HT-29 (cell line): ENCODE data around the gene RFT1. TPM values are rescaled to one million over a fixed set of nuclear protein-coding genes. Genes with fewer than 3 reads are reported as not detected.

Experiments
- DNase-seq: peaks from one replicate; pipeline ENCODE4 v3.0.0-alpha.2; 2015; ENCODE audit warnings: low spot score
- total RNA-seq: library from RNA; depleted of rRNA; stranded (reverse); fragments of >200 nt; shearing (Covaris generic); gene quantifications from 2 replicates; pipeline ENCODE4 v1.2.3, GENCODE V29; 2014; rRNA removed

The RFT1 gene, protein sequence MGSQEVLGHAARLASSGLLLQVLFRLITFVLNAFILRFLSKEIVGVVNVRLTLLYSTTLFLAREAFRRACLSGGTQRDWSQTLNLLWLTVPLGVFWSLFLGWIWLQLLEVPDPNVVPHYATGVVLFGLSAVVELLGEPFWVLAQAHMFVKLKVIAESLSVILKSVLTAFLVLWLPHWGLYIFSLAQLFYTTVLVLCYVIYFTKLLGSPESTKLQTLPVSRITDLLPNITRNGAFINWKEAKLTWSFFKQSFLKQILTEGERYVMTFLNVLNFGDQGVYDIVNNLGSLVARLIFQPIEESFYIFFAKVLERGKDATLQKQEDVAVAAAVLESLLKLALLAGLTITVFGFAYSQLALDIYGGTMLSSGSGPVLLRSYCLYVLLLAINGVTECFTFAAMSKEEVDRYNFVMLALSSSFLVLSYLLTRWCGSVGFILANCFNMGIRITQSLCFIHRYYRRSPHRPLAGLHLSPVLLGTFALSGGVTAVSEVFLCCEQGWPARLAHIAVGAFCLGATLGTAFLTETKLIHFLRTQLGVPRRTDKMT
- 10.6 and 12.0 TPM in 2 replicates for total RNA-seq

DNA sequence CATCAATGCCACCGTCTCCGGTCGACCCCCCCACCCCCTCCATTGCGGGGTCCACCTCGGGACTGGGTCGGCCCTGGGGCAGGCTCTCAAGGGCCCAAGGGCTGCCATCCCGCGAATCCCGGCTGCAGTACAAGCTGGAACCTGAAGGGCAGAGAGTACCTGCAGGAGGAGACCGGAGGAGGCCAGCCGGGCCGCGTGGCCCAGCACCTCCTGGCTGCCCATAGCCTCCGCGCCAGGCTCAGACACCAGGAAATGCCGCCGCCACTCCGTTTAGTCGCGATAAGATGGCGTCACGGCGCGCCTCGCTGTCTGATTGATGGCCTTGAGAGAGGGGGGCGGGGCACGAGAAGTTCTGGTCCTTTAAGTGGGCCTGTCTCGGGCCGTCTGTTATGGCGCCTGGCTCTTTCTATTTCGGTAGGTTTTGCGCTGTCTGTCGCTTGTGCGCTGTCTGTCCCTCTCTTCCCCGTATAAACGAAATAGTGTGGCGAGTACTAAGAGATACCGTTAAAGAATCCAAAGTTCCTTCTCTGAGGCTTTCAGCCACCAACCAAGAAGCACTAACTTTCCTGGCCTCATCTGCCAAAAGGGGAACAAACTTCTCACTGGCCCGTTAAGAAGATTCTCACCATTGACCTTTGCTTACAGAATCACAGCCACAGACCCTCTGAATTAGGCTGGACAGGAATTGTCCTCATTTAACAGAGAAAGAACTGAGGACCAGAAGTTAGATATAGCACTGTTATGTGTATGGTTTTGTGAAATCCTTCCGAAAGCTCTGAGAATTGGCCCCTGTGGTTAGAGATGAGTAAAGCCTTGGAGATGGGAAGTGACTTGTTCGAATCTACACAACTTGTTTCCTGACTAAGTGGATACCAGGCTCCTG is at the start of gene RFT1:
TSS of gene RFT1 (minus strand) at position 257 of the 883 bp plus-strand sequence. CDS start at position 222, 35 bp downstream.
- DNase-seq, result peak; percentile 94

GRCh38 chr3:53179580-53179979 is 49.3 kb upstream of the RFT1 start:
- no peak for DNase-seq

- DNase-seq, result no peak
Observed at GRCh38 chr3:53178246-53178645, 48.0 kb upstream of the RFT1 start.

DNA sequence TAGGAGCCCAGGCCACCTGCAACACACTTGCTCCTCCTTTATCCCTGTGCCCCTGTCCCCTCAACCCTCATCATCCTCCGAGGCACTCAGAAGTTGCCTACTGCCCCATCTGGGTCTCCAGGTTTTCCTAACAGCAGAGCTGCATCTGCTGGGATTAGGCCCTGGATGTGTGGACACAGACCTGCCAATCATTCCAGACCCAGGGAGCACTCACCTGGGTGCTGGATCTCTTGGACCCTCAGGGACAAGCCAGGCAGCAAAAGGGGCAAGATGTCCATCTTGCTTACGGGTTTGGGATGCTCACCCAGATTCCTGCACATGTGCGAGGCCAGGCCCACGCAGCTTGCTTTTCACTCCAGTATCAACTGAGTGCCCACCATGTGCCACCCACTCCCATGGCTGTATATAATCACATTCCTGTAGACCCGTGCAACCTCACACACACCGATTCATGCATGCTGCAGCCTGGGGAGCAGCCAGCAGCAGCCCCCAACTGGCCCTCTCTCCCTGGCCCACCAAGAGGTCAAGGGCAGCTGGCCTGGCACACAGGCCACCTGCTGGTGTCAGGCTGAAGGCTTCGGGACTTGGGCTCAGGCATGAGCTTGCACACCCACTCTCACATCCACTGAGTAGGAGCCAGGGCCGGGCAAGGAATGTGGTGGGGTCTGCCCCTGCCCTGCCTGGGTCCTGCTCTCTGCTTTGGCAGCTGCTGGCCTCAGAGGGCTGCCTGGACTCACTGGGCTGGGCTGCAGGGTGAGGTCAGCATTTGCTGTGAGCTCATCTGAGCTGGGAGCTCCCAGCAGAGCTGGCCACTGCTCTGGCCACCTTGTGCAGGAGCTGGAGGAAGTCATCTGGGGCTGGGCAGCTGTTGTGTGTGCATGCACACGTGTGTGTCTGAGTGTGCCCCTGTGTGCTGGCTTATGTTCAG is 45.6 kb upstream of the RFT1 start:
- no peak for DNase-seq

- DNase-seq, result no peak
Observed at GRCh38 chr3:53174346-53175250, 44.4 kb upstream of the RFT1 start.

GRCh38 chr3:53173107-53173506 is 42.9 kb upstream of the RFT1 start:
- DNase-seq, result no peak

DNA sequence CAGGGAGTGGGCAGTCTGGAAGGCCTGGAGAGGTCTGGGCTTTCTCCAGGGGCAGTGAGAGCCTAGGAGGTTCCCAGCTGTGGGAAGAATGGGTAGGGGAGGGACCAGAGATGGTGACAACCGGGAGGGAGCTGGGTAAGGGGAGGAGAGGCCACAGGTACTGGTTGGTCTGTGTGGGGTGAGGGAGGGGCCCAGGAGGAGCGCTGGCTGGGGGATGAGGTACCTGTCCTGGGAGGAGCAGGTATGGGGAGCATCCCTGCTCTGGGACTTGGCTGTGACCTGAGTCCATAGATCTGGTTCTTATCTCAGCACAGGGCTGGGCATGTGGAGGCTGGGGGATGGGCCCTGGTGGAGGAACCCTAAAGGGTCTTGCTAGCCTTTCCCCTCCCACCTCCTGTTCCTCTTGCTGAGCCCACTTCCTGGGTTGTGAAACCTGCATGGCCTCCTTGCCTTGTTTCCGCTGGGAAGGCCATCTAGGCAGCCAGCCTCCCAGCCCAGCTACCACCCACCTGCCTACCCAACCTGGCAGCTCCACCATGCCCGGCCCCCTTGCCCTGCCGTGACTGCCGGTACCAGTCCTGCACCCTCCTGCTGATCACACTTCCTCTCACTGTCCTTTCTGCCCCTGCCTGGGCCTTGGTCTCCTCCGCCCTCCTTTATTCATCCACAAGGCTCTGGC is 41.7 kb upstream of the RFT1 start:
- no peak for DNase-seq

- DNase-seq, result no peak
Observed at GRCh38 chr3:53171064-53171418, 40.8 kb upstream of the RFT1 start.

GRCh38 chr3:53170325-53171063 is 40.3 kb upstream of the RFT1 start:
- no peak for DNase-seq

GRCh38 chr3:53169832-53170324 is 39.6 kb upstream of the RFT1 start:
- DNase-seq, result no peak

- DNase-seq, result no peak
Observed at GRCh38 chr3:53169045-53169831, 39.0 kb upstream of the RFT1 start.

- DNase-seq, result no peak
Observed at GRCh38 chr3:53168175-53168923, 38.1 kb upstream of the RFT1 start.

DNA sequence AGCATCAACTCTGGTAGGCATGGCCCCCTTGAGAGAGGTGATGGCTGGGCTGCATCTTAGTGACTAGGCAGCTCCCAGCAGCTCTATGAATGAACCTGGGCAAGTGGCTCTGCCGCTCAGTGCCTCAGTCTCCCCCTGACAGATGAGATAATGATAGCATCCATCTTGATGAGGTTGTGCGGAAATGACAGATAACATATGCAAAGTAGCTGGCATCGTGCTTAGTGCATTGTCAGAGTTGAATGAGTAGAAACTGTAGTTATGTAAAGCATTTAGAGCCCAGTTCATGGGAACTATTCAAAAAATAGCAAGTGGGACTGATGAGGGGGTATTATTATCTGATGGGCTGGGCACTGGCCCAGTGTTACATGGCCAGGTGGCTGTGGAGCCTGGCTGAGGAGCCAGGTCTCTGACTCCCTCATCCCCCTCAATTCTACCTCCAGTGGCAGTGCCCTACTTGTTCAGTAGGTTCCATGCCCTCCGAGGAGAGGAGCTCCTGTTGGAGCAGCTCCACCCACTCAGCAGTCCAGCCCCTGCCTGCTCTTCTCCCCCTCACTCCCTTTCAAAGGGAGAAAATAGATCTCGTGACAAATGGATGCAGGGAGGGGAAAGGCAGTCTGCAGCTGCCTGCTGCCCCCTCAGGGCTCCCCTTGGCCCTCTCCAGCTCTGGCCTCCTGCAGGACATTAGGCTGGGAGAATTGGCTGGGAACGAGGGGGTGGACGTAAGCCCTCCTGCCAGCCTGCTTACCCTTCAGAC is 37.4 kb upstream of the RFT1 start:
- DNase-seq, result no peak

GRCh38 chr3:53166781-53167291 is 36.6 kb upstream of the RFT1 start:
- peak; percentile 49 for DNase-seq

- DNase-seq, result no peak
Observed at GRCh38 chr3:53166206-53166605, 36.0 kb upstream of the RFT1 start.

- DNase-seq, result no peak
Observed at GRCh38 chr3:53164911-53165310, 34.7 kb upstream of the RFT1 start.
